HCT116 (cell line): ENCODE results near the gene ACTL6B. TPM values are rescaled to one million over a fixed set of nuclear protein-coding genes. Genes with fewer than 3 reads are reported as not detected.

ENCODE experiments used
- ATAC-seq: fragments of 200-7000 bp; cut with Tn5 transposase; 2 replicates; pipeline ENCODE4 v1.9.1; 2020; ENCODE audit warnings: mild to moderate bottlenecking, moderate library complexity
- BruUV-seq: library from RNA; stranded (reverse); fragments of 400-500 nt; replicated peaks from 2 replicates; lab custom pipeline; 2021; lab: Mats Ljungman, UMichigan
- CTCF ChIA-PET: fragments of 300-600 bp; sonication (Branson Sonifier 250); formaldehyde crosslinking; loops from one replicate; lab custom pipeline; 2021; ENCODE audit warnings: antibody characterized with exemption; lab: Charles Lee
- POLR2A ChIA-PET: fragments of 300-600, 350-600 bp; sonication (Branson Sonifier 250); formaldehyde crosslinking; loops from one replicate; lab custom pipeline; 2021; ENCODE audit warnings: antibody characterized with exemption; lab: Charles Lee
- RAD21 ChIA-PET, 2 experiments: fragments of 300-600 bp; sonication (Branson Sonifier 250); formaldehyde crosslinking; loops; one replicate each; lab custom pipeline; 2023; ENCODE audit warnings: low total read pairs in 2 of 2; ENCODE audit not compliant: uncharacterized antibody in 2 of 2, unreplicated experiment in 2 of 2, low non-redundant PET in 1 of 2; lab: Charles Lee
- DNase-seq: peaks from one replicate; pipeline ENCODE4 v3.0.0-alpha.2; 2010; ENCODE audit warnings: low read depth, low spot score
- H2AFZ ChIP-seq: fragments of 200-600 bp; shearing (Covaris generic), sonication (generic); 2 replicates; pipeline ENCODE4 v1.6.1; 2017; ENCODE audit warnings: low read depth, mixed run types, mixed read lengths, antibody characterized with exemption, low read length; ENCODE audit not compliant: poor library complexity, severe bottlenecking
- H3K27ac ChIP-seq: 2 replicates; pipeline ENCODE4 v1.5.1; 2012; ENCODE audit warnings: low read depth, low read length
- H3K27me3 ChIP-seq: fragments of 200-600 bp; sonication (generic); 2 replicates; pipeline ENCODE4 v1.6.1; 2016; ENCODE audit warnings: mixed run types, low read length, mixed read lengths; ENCODE audit not compliant: insufficient read depth
- H3K36me3 ChIP-seq, 2 experiments: fragments of 200-500 bp in 1 of 2; fragments of 200-600 bp in 1 of 2; sonication (Bioruptor generic) in 1 of 2; sonication (generic) in 1 of 2; 2 replicates each; pipeline versions ENCODE4 v1.5.1 to v1.6.1; 2014 to 2016; ENCODE audit warnings: low read length in 2 of 2, inconsistent platforms in 1 of 2, mixed read lengths in 1 of 2, mixed run types in 1 of 2; ENCODE audit not compliant: insufficient read depth in 2 of 2, control insufficient read depth in 1 of 2
- H3K4me1 ChIP-seq, 2 experiments: fragments of 200-600 bp in 1 of 2; sonication (generic) in 1 of 2; 2 replicates each; pipeline versions ENCODE4 v1.5.1 to v1.6.1; 2012 to 2017; ENCODE audit warnings: low read length in 2 of 2, inconsistent platforms in 1 of 2, mild to moderate bottlenecking in 1 of 2, mixed read lengths in 1 of 2, mixed run types in 1 of 2, moderate library complexity in 1 of 2; ENCODE audit not compliant: insufficient read depth in 2 of 2, control insufficient read depth in 1 of 2
- H3K4me2 ChIP-seq: fragments of 200-600 bp; sonication (generic); 2 replicates; pipeline ENCODE4 v1.6.1; 2017; ENCODE audit warnings: mixed run types, low read length, mixed read lengths
- H3K4me3 ChIP-seq, 2 experiments: fragments of 200-600 bp in 1 of 2; sonication (generic) in 1 of 2; replicated peaks in 1 of 2; 2 replicates each; pipeline ENCODE4 v1.5.1; 2011 to 2016; ENCODE audit warnings: low read length in 2 of 2, control low read depth in 1 of 2, low read depth in 1 of 2, mild to moderate bottlenecking in 1 of 2, mixed read lengths in 1 of 2, mixed run types in 1 of 2
- H3K79me2 ChIP-seq: fragments of 200-600 bp; sonication (generic); 2 replicates; pipeline ENCODE4 v1.6.1; 2017; ENCODE audit warnings: mild to moderate bottlenecking, mixed run types, low read length, moderate library complexity, mixed read lengths; ENCODE audit not compliant: insufficient read depth
- H3K9ac ChIP-seq: fragments of 200-600 bp; sonication (generic); 2 replicates; pipeline ENCODE4 v1.6.1; 2016; ENCODE audit warnings: low read length, mixed read lengths
- H3K9me2 ChIP-seq: fragments of 200-600 bp; sonication (generic), shearing (Covaris generic); 2 replicates; pipeline ENCODE4 v1.6.1; 2017; ENCODE audit warnings: mixed run types, mild to moderate bottlenecking, moderate library complexity; ENCODE audit not compliant: insufficient read depth
- H3K9me3 ChIP-seq, 2 experiments: fragments of 200-500 bp in 1 of 2; fragments of 200-600 bp in 1 of 2; sonication (Bioruptor generic) in 1 of 2; sonication (generic) in 1 of 2; 2 replicates each; pipeline ENCODE4 v1.6.1; 2014 to 2017; ENCODE audit warnings: low read length in 2 of 2, mixed read lengths in 2 of 2, inconsistent platforms in 1 of 2, low read depth in 1 of 2, mild to moderate bottlenecking in 1 of 2, mixed run types in 1 of 2, moderate library complexity in 1 of 2; ENCODE audit not compliant: control insufficient read depth in 1 of 2, insufficient read depth in 1 of 2
- H4K20me1 ChIP-seq: fragments of 200-600 bp; sonication (generic), shearing (Covaris generic); 2 replicates; pipeline ENCODE4 v1.6.1; 2017; ENCODE audit warnings: mixed run types, mild to moderate bottlenecking, moderate library complexity; ENCODE audit not compliant: insufficient read depth
- CBX3 ChIP-seq: IDR thresholded peaks from 2 replicates; pipeline ENCODE4 v1.6.1; 2012; ENCODE audit warnings: low read depth
- CEBPB ChIP-seq: IDR thresholded peaks from 2 replicates; pipeline ENCODE4 v1.6.1; 2012; ENCODE audit warnings: low read depth
- EGR1 ChIP-seq: IDR thresholded peaks from 2 replicates; pipeline ENCODE4 v1.6.1; 2012; ENCODE audit warnings: low read depth
- ELF1 ChIP-seq: IDR thresholded peaks from 2 replicates; pipeline ENCODE4 v1.6.1; 2012; ENCODE audit warnings: low read depth, borderline replicate concordance
- EZH2phosphoT487 ChIP-seq: fragments of 200-600 bp; IDR thresholded peaks from 2 replicates; pipeline ENCODE4 v1.6.1; 2018; ENCODE audit warnings: antibody characterized with exemption, borderline replicate concordance
- FOSL1 ChIP-seq: IDR thresholded peaks from 2 replicates; pipeline ENCODE4 v1.6.1; 2012; ENCODE audit warnings: low read depth
- POLR2AphosphoS5 ChIP-seq: IDR thresholded peaks from 2 replicates; pipeline ENCODE4 v1.6.1; 2011; ENCODE audit warnings: mild to moderate bottlenecking, low read depth, low read length, moderate library complexity
- RAD21 ChIP-seq: IDR thresholded peaks from 2 replicates; pipeline ENCODE4 v1.6.1; 2012; ENCODE audit warnings: low read depth, mild to moderate bottlenecking
- SIN3A ChIP-seq: IDR thresholded peaks from 2 replicates; pipeline ENCODE4 v1.6.1; 2012; ENCODE audit warnings: low read depth
- SP1 ChIP-seq: IDR thresholded peaks from 2 replicates; pipeline ENCODE4 v1.6.1; 2012; ENCODE audit warnings: low read depth
- YY1 ChIP-seq: IDR thresholded peaks from 2 replicates; pipeline ENCODE4 v1.6.1; 2011; ENCODE audit warnings: low read length, low read depth, moderate library complexity, mild to moderate bottlenecking; ENCODE audit not compliant: insufficient replicate concordance; ENCODE audit errors: extremely low read depth
- ZFX ChIP-seq: fragments of 450-650 bp; IDR thresholded peaks from 2 replicates; pipeline ENCODE4 v1.6.1; 2017
- ZNF274 ChIP-seq: fragments of 200-500 bp; sonication (Bioruptor generic); IDR thresholded peaks from 2 replicates; pipeline ENCODE4 v1.6.1; 2014; ENCODE audit warnings: mild to moderate bottlenecking, low read depth, low read length, inconsistent platforms
- intact Hi-C: fragments of 100-400 bp; cut with micrococcal nuclease; formaldehyde crosslinking; loops from 2 replicates; pipeline ENCODE4 v1.10.0; 2022
- total RNA-seq: library from RNA; stranded (reverse); gene quantifications from one replicate; pipeline ENCODE4 v1.2.1, GENCODE V29; 2021; ENCODE audit not compliant: unreplicated experiment
- TF ChIP-seq, protein P1 (sequence below): IDR thresholded peaks from 2 replicates; pipeline ENCODE4 v1.6.1; 2012; ENCODE audit warnings: low read depth
- TF ChIP-seq, protein P2 (sequence below): IDR thresholded peaks from 2 replicates; pipeline ENCODE4 v1.6.1; 2011; ENCODE audit warnings: mild to moderate bottlenecking, low read length, moderate library complexity; ENCODE audit not compliant: insufficient replicate concordance; ENCODE audit errors: extremely low read depth
- TF ChIP-seq, protein P3 (sequence below): IDR thresholded peaks from 2 replicates; pipeline ENCODE4 v1.6.1; 2012
- TF ChIP-seq, protein P4 (sequence below), 3 experiments: fragments of 200-600 bp in 1 of 3; sonication (generic) in 1 of 3; IDR thresholded peaks in 2 of 3; conservative IDR thresholded peaks in 1 of 3; 2 replicates each; pipeline ENCODE4 v1.5.1; 2012 to 2017; ENCODE audit warnings: low read depth in 2 of 3, low read length in 2 of 3, antibody characterized with exemption in 1 of 3, borderline replicate concordance in 1 of 3, control low read depth in 1 of 3, mild to moderate bottlenecking in 1 of 3, mixed read lengths in 1 of 3, mixed run types in 1 of 3, moderate library complexity in 1 of 3; ENCODE audit not compliant: insufficient read depth in 1 of 3

ACTL6B gene
- total RNA-seq, 1 experiment from 2014 or later: not detected

DNA sequence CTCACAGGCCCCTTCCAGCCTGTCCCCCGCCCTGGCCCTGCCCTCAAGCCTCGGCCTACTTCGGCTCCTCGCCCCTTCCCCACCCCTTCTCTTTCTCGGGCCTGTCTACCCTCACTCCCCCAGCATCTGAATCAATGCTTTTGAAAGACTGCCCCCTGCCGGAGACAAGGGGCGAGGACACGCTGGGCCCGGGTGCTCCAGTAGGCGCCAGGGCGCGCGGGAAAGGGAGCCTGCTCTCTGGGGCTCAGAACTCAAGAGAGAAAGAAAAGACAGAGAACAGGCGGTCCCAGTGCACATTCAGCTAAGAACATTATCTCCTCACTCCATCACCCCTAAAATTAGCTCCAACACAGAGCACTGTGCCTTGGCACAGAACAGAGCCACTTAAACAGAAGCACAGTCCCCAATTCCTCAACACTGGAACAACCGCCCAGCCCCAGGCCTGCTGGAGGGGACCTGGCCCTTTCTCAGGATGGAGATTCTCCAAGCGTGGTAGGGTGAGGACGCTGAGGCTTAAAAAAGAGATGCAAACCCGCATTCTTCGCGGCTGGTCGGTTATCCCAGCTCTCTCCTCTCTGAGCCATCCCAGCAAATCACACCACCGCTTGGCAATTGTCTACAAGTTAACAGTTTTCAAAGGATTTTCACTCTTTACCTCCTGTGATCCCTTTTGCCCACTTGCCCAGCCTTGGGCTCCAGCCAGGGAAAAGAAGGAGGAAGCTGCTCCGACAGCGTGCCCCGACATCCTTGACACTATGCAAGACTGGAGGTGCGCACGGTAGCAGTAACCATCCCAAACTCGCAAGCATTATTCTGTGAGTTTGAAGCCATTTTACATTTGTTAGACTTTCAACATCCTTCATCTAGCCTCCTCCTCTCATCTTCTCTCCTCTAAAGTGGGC is 35.7 kb upstream of the ACTL6B start:
- peak overlapping the region; percentile 47 for H3K27ac ChIP-seq
- no peak for TF ChIP-seq EGR1
- no peak for TF ChIP-seq SP1
- TF ChIP-seq, protein P1, sequence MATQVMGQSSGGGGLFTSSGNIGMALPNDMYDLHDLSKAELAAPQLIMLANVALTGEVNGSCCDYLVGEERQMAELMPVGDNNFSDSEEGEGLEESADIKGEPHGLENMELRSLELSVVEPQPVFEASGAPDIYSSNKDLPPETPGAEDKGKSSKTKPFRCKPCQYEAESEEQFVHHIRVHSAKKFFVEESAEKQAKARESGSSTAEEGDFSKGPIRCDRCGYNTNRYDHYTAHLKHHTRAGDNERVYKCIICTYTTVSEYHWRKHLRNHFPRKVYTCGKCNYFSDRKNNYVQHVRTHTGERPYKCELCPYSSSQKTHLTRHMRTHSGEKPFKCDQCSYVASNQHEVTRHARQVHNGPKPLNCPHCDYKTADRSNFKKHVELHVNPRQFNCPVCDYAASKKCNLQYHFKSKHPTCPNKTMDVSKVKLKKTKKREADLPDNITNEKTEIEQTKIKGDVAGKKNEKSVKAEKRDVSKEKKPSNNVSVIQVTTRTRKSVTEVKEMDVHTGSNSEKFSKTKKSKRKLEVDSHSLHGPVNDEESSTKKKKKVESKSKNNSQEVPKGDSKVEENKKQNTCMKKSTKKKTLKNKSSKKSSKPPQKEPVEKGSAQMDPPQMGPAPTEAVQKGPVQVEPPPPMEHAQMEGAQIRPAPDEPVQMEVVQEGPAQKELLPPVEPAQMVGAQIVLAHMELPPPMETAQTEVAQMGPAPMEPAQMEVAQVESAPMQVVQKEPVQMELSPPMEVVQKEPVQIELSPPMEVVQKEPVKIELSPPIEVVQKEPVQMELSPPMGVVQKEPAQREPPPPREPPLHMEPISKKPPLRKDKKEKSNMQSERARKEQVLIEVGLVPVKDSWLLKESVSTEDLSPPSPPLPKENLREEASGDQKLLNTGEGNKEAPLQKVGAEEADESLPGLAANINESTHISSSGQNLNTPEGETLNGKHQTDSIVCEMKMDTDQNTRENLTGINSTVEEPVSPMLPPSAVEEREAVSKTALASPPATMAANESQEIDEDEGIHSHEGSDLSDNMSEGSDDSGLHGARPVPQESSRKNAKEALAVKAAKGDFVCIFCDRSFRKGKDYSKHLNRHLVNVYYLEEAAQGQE: no peak
- no peak for TF ChIP-seq ELF1
- no peak for TF ChIP-seq CEBPB
- TF ChIP-seq, protein P2, sequence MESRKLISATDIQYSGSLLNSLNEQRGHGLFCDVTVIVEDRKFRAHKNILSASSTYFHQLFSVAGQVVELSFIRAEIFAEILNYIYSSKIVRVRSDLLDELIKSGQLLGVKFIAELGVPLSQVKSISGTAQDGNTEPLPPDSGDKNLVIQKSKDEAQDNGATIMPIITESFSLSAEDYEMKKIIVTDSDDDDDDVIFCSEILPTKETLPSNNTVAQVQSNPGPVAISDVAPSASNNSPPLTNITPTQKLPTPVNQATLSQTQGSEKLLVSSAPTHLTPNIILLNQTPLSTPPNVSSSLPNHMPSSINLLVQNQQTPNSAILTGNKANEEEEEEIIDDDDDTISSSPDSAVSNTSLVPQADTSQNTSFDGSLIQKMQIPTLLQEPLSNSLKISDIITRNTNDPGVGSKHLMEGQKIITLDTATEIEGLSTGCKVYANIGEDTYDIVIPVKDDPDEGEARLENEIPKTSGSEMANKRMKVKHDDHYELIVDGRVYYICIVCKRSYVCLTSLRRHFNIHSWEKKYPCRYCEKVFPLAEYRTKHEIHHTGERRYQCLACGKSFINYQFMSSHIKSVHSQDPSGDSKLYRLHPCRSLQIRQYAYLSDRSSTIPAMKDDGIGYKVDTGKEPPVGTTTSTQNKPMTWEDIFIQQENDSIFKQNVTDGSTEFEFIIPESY: no peak
- no peak for TF ChIP-seq ZNF274
- TF ChIP-seq RAD21: peak; percentile 87
- TF ChIP-seq POLR2AphosphoS5: 0 out of 2 replicates have a peak, but pooled peaks have one; percentile 24
- no peak for TF ChIP-seq ZFX
- peak; percentile 24 for TF ChIP-seq YY1
- TF ChIP-seq, protein P3, sequence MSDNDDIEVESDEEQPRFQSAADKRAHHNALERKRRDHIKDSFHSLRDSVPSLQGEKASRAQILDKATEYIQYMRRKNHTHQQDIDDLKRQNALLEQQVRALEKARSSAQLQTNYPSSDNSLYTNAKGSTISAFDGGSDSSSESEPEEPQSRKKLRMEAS: no peak
- TF ChIP-seq EZH2phosphoT487: no peak
- TF ChIP-seq, protein P4, sequence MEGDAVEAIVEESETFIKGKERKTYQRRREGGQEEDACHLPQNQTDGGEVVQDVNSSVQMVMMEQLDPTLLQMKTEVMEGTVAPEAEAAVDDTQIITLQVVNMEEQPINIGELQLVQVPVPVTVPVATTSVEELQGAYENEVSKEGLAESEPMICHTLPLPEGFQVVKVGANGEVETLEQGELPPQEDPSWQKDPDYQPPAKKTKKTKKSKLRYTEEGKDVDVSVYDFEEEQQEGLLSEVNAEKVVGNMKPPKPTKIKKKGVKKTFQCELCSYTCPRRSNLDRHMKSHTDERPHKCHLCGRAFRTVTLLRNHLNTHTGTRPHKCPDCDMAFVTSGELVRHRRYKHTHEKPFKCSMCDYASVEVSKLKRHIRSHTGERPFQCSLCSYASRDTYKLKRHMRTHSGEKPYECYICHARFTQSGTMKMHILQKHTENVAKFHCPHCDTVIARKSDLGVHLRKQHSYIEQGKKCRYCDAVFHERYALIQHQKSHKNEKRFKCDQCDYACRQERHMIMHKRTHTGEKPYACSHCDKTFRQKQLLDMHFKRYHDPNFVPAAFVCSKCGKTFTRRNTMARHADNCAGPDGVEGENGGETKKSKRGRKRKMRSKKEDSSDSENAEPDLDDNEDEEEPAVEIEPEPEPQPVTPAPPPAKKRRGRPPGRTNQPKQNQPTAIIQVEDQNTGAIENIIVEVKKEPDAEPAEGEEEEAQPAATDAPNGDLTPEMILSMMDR (IDR thresholded peaks at IDR 0.05 in 2 of 3, conservative IDR thresholded peaks at IDR 0.05 in 1 of 3; ENCODE audit: borderline replicate concordance in 1 of 3, insufficient read depth in 1 of 3, low read depth in 2 of 3, low read length in 2 of 3): peak; percentile 89 to 94 (median 91)
- TF ChIP-seq SIN3A: no peak
- TF ChIP-seq FOSL1: no peak
- no peak for TF ChIP-seq CBX3

More for the DNA sequence above, 35.7 kb upstream of the ACTL6B start:
- intact Hi-C loops: loop anchor here (2.0 to 5.0 kb wide), 2 partner anchors 60 to 223 kb away; no protein-coding TSS in a partner anchor
- ChIA-PET RAD21 (no interaction called here), POLR2A (interaction anchor here (1.7 kb wide), 1 partner anchor 13 kb away, joined by 4 read pairs; the partner anchor contains the start of gene POP7), CTCF (interaction anchor here (1.3 to 5.1 kb wide), 6 partner anchors 11 to 62 kb away, joined by 3 to 25 read pairs (median 6); partner anchors contain the start of gene POP7)
- H3K4me1 ChIP-seq: peaks cover 18 to 33% of the 10 kb centered on the region in 2 experiments; a peak in 3 of 4 replicates
- H2AFZ ChIP-seq: no peak overlapping the region
- ATAC-seq: peak; percentile 80
- H3K9me2 ChIP-seq: no peaks in the 10 kb centered on the region
- TSS peak; percentile 64 for BruUV-seq
- H3K27me3 ChIP-seq: no peaks in the 10 kb centered on the region
- H3K36me3 ChIP-seq: peaks cover 16 to 20% of the 10 kb centered on the region in 2 experiments; a peak in 3 of 4 replicates
- H3K9ac ChIP-seq: peak overlapping the region; percentile 92
- no peaks in the 10 kb centered on the region for H3K9me3 ChIP-seq
- H3K4me3 ChIP-seq: peak overlapping the region; percentile 87 to 89
- no peak for DNase-seq
- H3K4me2 ChIP-seq: peak overlapping the region; percentile 74
- H4K20me1 ChIP-seq: no peaks in the 10 kb centered on the region
- peaks cover 64% of the 10 kb centered on the region for H3K79me2 ChIP-seq
